Measurements from ENCODE around the gene CAND2.

DNA sequence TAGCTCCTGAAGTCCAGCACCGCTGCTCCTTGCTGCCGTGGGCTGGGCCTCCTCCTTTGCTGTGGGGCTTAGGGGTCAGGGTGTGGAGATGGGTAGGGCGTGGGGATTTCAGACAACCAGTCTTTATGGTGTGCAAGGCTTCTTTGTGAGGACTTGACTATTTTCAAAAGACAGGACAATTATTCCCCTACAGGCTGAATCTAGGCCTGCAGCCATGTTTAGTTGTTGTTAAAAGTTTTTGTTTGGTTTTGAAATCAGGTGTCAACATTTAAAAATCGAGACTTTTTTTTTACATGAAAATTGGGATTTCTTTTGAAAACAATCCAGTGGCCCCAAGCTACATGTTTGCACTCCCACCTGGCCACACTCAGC, 34.3 kb downstream of the CAND2 start:
- TF ChIP-seq POLR2AphosphoS5 (IDR thresholded peaks at IDR 0.05; ENCODE audit: low read depth) (no peak; the same call in 1 of the 2 replicates), GABPA (IDR thresholded peaks at IDR 0.05; ENCODE audit: low read depth) (no peak), SPI1 (IDR thresholded peaks at IDR 0.05; ENCODE audit: borderline replicate concordance, low read depth) (no peak)
- TF ChIP-seq, protein P1, sequence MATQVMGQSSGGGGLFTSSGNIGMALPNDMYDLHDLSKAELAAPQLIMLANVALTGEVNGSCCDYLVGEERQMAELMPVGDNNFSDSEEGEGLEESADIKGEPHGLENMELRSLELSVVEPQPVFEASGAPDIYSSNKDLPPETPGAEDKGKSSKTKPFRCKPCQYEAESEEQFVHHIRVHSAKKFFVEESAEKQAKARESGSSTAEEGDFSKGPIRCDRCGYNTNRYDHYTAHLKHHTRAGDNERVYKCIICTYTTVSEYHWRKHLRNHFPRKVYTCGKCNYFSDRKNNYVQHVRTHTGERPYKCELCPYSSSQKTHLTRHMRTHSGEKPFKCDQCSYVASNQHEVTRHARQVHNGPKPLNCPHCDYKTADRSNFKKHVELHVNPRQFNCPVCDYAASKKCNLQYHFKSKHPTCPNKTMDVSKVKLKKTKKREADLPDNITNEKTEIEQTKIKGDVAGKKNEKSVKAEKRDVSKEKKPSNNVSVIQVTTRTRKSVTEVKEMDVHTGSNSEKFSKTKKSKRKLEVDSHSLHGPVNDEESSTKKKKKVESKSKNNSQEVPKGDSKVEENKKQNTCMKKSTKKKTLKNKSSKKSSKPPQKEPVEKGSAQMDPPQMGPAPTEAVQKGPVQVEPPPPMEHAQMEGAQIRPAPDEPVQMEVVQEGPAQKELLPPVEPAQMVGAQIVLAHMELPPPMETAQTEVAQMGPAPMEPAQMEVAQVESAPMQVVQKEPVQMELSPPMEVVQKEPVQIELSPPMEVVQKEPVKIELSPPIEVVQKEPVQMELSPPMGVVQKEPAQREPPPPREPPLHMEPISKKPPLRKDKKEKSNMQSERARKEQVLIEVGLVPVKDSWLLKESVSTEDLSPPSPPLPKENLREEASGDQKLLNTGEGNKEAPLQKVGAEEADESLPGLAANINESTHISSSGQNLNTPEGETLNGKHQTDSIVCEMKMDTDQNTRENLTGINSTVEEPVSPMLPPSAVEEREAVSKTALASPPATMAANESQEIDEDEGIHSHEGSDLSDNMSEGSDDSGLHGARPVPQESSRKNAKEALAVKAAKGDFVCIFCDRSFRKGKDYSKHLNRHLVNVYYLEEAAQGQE (IDR thresholded peaks at IDR 0.05; ENCODE audit: insufficient replicate concordance, low read depth) = no peak
- TF ChIP-seq, protein P2, sequence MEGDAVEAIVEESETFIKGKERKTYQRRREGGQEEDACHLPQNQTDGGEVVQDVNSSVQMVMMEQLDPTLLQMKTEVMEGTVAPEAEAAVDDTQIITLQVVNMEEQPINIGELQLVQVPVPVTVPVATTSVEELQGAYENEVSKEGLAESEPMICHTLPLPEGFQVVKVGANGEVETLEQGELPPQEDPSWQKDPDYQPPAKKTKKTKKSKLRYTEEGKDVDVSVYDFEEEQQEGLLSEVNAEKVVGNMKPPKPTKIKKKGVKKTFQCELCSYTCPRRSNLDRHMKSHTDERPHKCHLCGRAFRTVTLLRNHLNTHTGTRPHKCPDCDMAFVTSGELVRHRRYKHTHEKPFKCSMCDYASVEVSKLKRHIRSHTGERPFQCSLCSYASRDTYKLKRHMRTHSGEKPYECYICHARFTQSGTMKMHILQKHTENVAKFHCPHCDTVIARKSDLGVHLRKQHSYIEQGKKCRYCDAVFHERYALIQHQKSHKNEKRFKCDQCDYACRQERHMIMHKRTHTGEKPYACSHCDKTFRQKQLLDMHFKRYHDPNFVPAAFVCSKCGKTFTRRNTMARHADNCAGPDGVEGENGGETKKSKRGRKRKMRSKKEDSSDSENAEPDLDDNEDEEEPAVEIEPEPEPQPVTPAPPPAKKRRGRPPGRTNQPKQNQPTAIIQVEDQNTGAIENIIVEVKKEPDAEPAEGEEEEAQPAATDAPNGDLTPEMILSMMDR (IDR thresholded peaks at IDR 0.05; ENCODE audit: insufficient read depth, low read length) = no peak

Measured in HL-60 (cell line).